Measurements from ENCODE around the gene VGLL4.

- TF ChIP-seq CTCF (IDR thresholded peaks at IDR 0.05; ENCODE audit: insufficient read depth, low read length) (no peak), REST (IDR thresholded peaks at IDR 0.05; ENCODE audit: insufficient replicate concordance, low read depth) (no peak), POLR2AphosphoS5 (IDR thresholded peaks at IDR 0.05; ENCODE audit: low read depth) (no peak)
These were observed 51.0 kb downstream of the VGLL4 start for GRCh38 chr3:11592445-11593298.

Data from HL-60 (cell line).